ENCODE results near the gene RBM25.

- TF ChIP-seq CTCF (IDR thresholded peaks at IDR 0.05) (no peak), POLR2A (IDR thresholded peaks at IDR 0.05) (no peak)
These were observed 10.5 kb upstream of the RBM25 start for GRCh38 chr14:73047808-73048207.

Measured in body of pancreas (tissue), 4 donors.